Ishikawa (cell line): Measurements from ENCODE around the gene ZNF557.

Source experiments
- CEBPB ChIP-seq: IDR thresholded peaks from 2 replicates; pipeline ENCODE4 v1.6.1; 2012
- CREB1 ChIP-seq: IDR thresholded peaks from 2 replicates; pipeline ENCODE4 v1.6.1; 2012; ENCODE audit warnings: low read depth
- EGR1 ChIP-seq: IDR thresholded peaks from 2 replicates; pipeline ENCODE4 v1.6.1; 2012
- EP300 ChIP-seq: IDR thresholded peaks from 2 replicates; pipeline ENCODE4 v1.6.1; 2012; ENCODE audit warnings: borderline replicate concordance
- FOXM1 ChIP-seq: IDR thresholded peaks from 2 replicates; pipeline ENCODE4 v1.6.1; 2012; ENCODE audit warnings: low read depth, borderline replicate concordance
- MAX ChIP-seq: IDR thresholded peaks from 2 replicates; pipeline ENCODE4 v1.6.1; 2012
- NFIC ChIP-seq: IDR thresholded peaks from 2 replicates; pipeline ENCODE4 v1.6.1; 2012
- RAD21 ChIP-seq: IDR thresholded peaks from 2 replicates; pipeline ENCODE4 v1.6.1; 2012; ENCODE audit warnings: low read depth
- TAF1 ChIP-seq: IDR thresholded peaks from 2 replicates; pipeline ENCODE4 v1.6.1; 2012; ENCODE audit warnings: low read depth, mild to moderate bottlenecking
- TEAD4 ChIP-seq: IDR thresholded peaks from 2 replicates; pipeline ENCODE4 v1.6.1; 2012
- YY1 ChIP-seq: IDR thresholded peaks from 2 replicates; pipeline ENCODE4 v1.6.1; 2012; ENCODE audit warnings: low read depth
- TF ChIP-seq, protein P1 (sequence below): IDR thresholded peaks from 2 replicates; pipeline ENCODE4 v1.6.1; 2012; ENCODE audit warnings: low read depth, mild to moderate bottlenecking
- TF ChIP-seq, protein P2 (sequence below): IDR thresholded peaks from 2 replicates; pipeline ENCODE4 v1.6.1; 2012

GRCh38 chr19:7124782-7125181 is 55.3 kb downstream of the ZNF557 start:
- TF ChIP-seq, protein P1, sequence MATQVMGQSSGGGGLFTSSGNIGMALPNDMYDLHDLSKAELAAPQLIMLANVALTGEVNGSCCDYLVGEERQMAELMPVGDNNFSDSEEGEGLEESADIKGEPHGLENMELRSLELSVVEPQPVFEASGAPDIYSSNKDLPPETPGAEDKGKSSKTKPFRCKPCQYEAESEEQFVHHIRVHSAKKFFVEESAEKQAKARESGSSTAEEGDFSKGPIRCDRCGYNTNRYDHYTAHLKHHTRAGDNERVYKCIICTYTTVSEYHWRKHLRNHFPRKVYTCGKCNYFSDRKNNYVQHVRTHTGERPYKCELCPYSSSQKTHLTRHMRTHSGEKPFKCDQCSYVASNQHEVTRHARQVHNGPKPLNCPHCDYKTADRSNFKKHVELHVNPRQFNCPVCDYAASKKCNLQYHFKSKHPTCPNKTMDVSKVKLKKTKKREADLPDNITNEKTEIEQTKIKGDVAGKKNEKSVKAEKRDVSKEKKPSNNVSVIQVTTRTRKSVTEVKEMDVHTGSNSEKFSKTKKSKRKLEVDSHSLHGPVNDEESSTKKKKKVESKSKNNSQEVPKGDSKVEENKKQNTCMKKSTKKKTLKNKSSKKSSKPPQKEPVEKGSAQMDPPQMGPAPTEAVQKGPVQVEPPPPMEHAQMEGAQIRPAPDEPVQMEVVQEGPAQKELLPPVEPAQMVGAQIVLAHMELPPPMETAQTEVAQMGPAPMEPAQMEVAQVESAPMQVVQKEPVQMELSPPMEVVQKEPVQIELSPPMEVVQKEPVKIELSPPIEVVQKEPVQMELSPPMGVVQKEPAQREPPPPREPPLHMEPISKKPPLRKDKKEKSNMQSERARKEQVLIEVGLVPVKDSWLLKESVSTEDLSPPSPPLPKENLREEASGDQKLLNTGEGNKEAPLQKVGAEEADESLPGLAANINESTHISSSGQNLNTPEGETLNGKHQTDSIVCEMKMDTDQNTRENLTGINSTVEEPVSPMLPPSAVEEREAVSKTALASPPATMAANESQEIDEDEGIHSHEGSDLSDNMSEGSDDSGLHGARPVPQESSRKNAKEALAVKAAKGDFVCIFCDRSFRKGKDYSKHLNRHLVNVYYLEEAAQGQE = no peak
- TF ChIP-seq CEBPB = no peak
- no peak for TF ChIP-seq EP300
- TF ChIP-seq MAX = no peak
- TF ChIP-seq TAF1 = no peak
- no peak for TF ChIP-seq RAD21
- TF ChIP-seq CREB1 = no peak
- TF ChIP-seq TEAD4 = no peak
- no peak for TF ChIP-seq YY1
- no peak for TF ChIP-seq FOXM1
- no peak for TF ChIP-seq EGR1
- TF ChIP-seq NFIC = no peak
- TF ChIP-seq, protein P2, sequence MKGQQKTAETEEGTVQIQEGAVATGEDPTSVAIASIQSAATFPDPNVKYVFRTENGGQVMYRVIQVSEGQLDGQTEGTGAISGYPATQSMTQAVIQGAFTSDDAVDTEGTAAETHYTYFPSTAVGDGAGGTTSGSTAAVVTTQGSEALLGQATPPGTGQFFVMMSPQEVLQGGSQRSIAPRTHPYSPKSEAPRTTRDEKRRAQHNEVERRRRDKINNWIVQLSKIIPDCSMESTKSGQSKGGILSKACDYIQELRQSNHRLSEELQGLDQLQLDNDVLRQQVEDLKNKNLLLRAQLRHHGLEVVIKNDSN = no peak
